GM23338 (cell line): ENCODE results near the gene NCAPH2. TPM values are rescaled to one million over a fixed set of nuclear protein-coding genes. Genes with fewer than 3 reads are reported as not detected.

Experiments
- ATAC-seq: fragments of 200-7000 bp; cut with Tn5 transposase; 3 replicates; pipeline ENCODE4 v1.9.1; 2020
- DNase-seq: peaks from one replicate; pipeline ENCODE4 v3.0.0-alpha.2; 2015; ENCODE audit warnings: low spot score
- H2AFZ ChIP-seq: fragments of 200-600 bp; sonication (generic); 2 replicates; pipeline ENCODE4 v1.8.0; 2016; ENCODE audit warnings: antibody characterized with exemption, mild to moderate bottlenecking, moderate library complexity
- H3F3A ChIP-seq: fragments of 200-600 bp; sonication (generic); replicated peaks from 2 replicates; pipeline ENCODE4 v1.8.0; 2017; ENCODE audit warnings: antibody characterized with exemption, mixed run types, low read depth
- H3K27ac ChIP-seq: fragments of 200-600 bp; sonication (generic); 2 replicates; pipeline ENCODE4 v1.6.1; 2016; ENCODE audit warnings: low read depth
- H3K27me3 ChIP-seq: fragments of 200-600 bp; sonication (generic); 2 replicates; pipeline ENCODE4 v1.8.0; 2016; ENCODE audit warnings: mild to moderate bottlenecking, mixed run types, moderate library complexity; ENCODE audit not compliant: insufficient read depth
- H3K36me3 ChIP-seq: fragments of 200-600 bp; sonication (generic); 2 replicates; pipeline ENCODE4 v1.8.0; 2016; ENCODE audit warnings: mild to moderate bottlenecking; ENCODE audit not compliant: insufficient read depth
- H3K4me1 ChIP-seq: fragments of 200-600 bp; sonication (generic); 2 replicates; pipeline ENCODE4 v1.8.0; 2016; ENCODE audit warnings: mild to moderate bottlenecking, moderate library complexity; ENCODE audit not compliant: insufficient read depth
- H3K4me2 ChIP-seq: fragments of 200-600 bp; sonication (generic); 2 replicates; pipeline ENCODE4 v1.7.1; 2017; ENCODE audit warnings: mixed run types
- H3K4me3 ChIP-seq: fragments of 200-600 bp; sonication (generic); 2 replicates; pipeline ENCODE4 v1.6.1; 2016; ENCODE audit warnings: mixed run types
- H3K79me2 ChIP-seq: fragments of 200-600 bp; sonication (generic); replicated peaks from 2 replicates; pipeline ENCODE4 v1.8.0; 2017; ENCODE audit warnings: mild to moderate bottlenecking; ENCODE audit not compliant: insufficient read depth
- H3K9me2 ChIP-seq: fragments of 200-600 bp; sonication (generic); 2 replicates; pipeline ENCODE4 v1.8.0; 2017; ENCODE audit not compliant: insufficient read depth
- H4K20me1 ChIP-seq: fragments of 200-600 bp; sonication (generic); replicated peaks from 2 replicates; pipeline ENCODE4 v1.8.0; 2017; ENCODE audit warnings: mild to moderate bottlenecking; ENCODE audit not compliant: insufficient read depth
- H3K27ac Mint-ChIP-seq: 2 replicates; pipeline ENCODE4 v1.8.0; 2020; ENCODE audit warnings: inconsistent platforms, mild to moderate bottlenecking, moderate library complexity, mixed read lengths
- H3K27me3 Mint-ChIP-seq: 3 replicates; pipeline ENCODE4 v1.8.0; 2022; ENCODE audit warnings: low read depth, mild to moderate bottlenecking, moderate library complexity, mixed read lengths, inconsistent platforms; ENCODE audit not compliant: insufficient read depth, poor library complexity
- H3K36me3 Mint-ChIP-seq: 3 replicates; pipeline ENCODE4 v1.8.0; 2021; ENCODE audit warnings: low read depth, mild to moderate bottlenecking, inconsistent platforms, moderate library complexity, mixed read lengths
- H3K4me1 Mint-ChIP-seq: 3 replicates; pipeline ENCODE4 v1.8.0; 2020; ENCODE audit warnings: mild to moderate bottlenecking, inconsistent platforms, mixed read lengths
- H3K4me3 Mint-ChIP-seq: 3 replicates; pipeline ENCODE4 v1.8.0; 2021; ENCODE audit warnings: moderate library complexity, mild to moderate bottlenecking, inconsistent platforms, mixed read lengths
- H3K9me3 Mint-ChIP-seq: 3 replicates; pipeline ENCODE4 v1.8.0; 2020; ENCODE audit warnings: moderate library complexity, mild to moderate bottlenecking, inconsistent platforms, mixed read lengths
- CREB1 ChIP-seq: fragments of 250-450 bp; sonication (Bioruptor Pico); IDR thresholded peaks from 2 replicates; pipeline ENCODE4 v1.5.0; 2020; ENCODE audit warnings: low read depth, mild to moderate bottlenecking, moderate library complexity
- EZH2 ChIP-seq: fragments of 200-600 bp; sonication (generic); IDR thresholded peaks from one replicate; pipeline ENCODE4 v1.8.0; 2017; ENCODE audit warnings: antibody characterized with exemption, mild to moderate bottlenecking, low read depth; ENCODE audit not compliant: unreplicated experiment
- EZH2phosphoT487 ChIP-seq: fragments of 200-600 bp; sonication (generic); IDR thresholded peaks from one replicate; pipeline ENCODE4 v1.8.1; 2018; ENCODE audit warnings: antibody characterized with exemption; ENCODE audit not compliant: unreplicated experiment
- JUNB ChIP-seq: IDR thresholded peaks from one replicate; pipeline ENCODE4 v1.6.1; 2016; ENCODE audit warnings: antibody characterized with exemption; ENCODE audit not compliant: unreplicated experiment
- NANOG ChIP-seq: IDR thresholded peaks from 2 replicates; pipeline ENCODE4 v1.6.1; 2016; ENCODE audit warnings: antibody characterized with exemption, borderline replicate concordance
- POLR2AphosphoS5 ChIP-seq: IDR thresholded peaks from 2 replicates; pipeline ENCODE4 v1.6.1; 2016; ENCODE audit warnings: antibody characterized with exemption, low read depth
- ZNF331 ChIP-seq: fragments of 250-450 bp; sonication (Bioruptor Pico); IDR thresholded peaks from 2 replicates; pipeline ENCODE4 v1.5.0; 2020; ENCODE audit warnings: low read depth, mild to moderate bottlenecking, moderate library complexity
- polyA plus RNA-seq: library from polyadenylated mRNA; unstranded; fragments of >200 nt; fragmentation: Nextera tagmentation; extraction: Ambion mirVana; gene quantifications from 2 replicates; pipeline ENCODE4 v1.2.1, GENCODE V29; 2016
- total RNA-seq: library from RNA; depleted of rRNA; stranded (reverse); fragments of >200 nt; shearing (Covaris generic); gene quantifications from 2 replicates; pipeline ENCODE4 v1.2.3, GENCODE V29; 2014
- TF ChIP-seq, protein P1 (sequence below): IDR thresholded peaks from 2 replicates; pipeline ENCODE4 v1.6.1; 2016; ENCODE audit warnings: antibody characterized with exemption
- TF ChIP-seq, protein P2 (sequence below): IDR thresholded peaks from one replicate; pipeline ENCODE4 v1.6.1; 2018; ENCODE audit warnings: antibody characterized with exemption; ENCODE audit not compliant: unreplicated experiment
- TF ChIP-seq, protein P3 (sequence below), 2 experiments: fragments of 200-600 bp in 1 of 2; sonication (generic) in 1 of 2; conservative IDR thresholded peaks; 2 replicates each; pipeline versions ENCODE4 v1.5.1 to v1.6.1; 2016 to 2017; ENCODE audit warnings: antibody characterized with exemption in 2 of 2, low read depth in 2 of 2, mild to moderate bottlenecking in 2 of 2, moderate library complexity in 1 of 2

NCAPH2 gene
- total and polyA plus RNA-seq, 2 experiments from 2014 or later: 52.2 to 76.1 TPM

DNA sequence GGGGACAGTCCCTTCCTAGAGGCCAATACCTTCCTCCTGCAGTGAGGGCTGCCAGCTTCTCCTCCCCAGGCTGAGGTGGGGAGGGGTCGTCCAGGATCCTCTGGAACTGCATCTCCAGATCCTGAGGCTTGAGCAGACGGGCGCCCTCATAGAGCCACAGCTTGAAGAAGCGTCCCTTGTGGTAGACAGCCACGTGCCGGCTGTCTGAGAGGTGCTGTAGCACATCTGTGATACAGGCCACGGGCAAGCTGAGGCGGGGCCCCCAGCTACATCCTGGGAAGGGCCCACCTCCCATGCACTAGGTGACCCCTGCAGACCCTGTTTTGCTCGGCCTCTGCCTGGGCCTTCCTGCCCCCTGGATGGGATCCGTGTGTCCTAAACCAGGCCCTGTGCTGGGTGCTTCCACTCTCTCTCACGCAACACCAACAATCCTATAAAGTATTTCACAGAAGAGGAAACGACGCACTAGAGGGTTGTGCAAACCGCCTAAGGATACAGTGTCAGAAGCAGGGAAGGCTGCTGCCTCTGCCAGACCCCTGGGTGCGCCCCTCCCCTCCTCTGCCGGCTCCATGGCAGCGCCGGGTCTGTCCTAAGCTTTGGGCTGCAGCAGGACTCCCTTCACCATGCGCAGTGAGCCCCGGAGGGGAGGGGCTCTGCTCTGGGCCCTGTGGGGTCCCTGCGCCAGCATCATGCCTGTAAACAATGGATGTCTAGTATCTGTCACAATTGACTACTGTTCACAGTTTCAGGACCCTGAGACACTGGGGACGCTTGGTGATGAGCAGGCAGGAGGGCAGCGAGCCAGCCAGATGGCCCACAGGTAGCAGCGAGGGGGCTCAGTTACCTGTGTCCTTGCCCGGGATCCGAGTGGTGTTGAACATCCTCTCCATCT, 65.7 kb downstream of the NCAPH2 start:
- Histone ChIP-seq H3K4me2 (no peak overlapping the region), H4K20me1 (no peaks in the 10 kb centered on the region), H3K27me3 (no peaks in the 10 kb centered on the region), H3F3A (no peaks in the 10 kb centered on the region; the same call in 1 of the 2 replicates), H3K4me3 (no peak overlapping the region), H3K36me3 (no peaks in the 10 kb centered on the region), H3K79me2 (no peaks in the 10 kb centered on the region), H3K4me1 (no peaks in the 10 kb centered on the region), H3K9me2 (no peaks in the 10 kb centered on the region), H3K27ac (no peak overlapping the region), H2AFZ (no peak overlapping the region)
- TF ChIP-seq ZNF331 (no peak), CREB1 (no peak), EZH2 (no peak), POLR2AphosphoS5 (no peak)
- TF ChIP-seq, protein P1, sequence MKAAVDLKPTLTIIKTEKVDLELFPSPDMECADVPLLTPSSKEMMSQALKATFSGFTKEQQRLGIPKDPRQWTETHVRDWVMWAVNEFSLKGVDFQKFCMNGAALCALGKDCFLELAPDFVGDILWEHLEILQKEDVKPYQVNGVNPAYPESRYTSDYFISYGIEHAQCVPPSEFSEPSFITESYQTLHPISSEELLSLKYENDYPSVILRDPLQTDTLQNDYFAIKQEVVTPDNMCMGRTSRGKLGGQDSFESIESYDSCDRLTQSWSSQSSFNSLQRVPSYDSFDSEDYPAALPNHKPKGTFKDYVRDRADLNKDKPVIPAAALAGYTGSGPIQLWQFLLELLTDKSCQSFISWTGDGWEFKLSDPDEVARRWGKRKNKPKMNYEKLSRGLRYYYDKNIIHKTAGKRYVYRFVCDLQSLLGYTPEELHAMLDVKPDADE: no peak
- TF ChIP-seq, protein P2, sequence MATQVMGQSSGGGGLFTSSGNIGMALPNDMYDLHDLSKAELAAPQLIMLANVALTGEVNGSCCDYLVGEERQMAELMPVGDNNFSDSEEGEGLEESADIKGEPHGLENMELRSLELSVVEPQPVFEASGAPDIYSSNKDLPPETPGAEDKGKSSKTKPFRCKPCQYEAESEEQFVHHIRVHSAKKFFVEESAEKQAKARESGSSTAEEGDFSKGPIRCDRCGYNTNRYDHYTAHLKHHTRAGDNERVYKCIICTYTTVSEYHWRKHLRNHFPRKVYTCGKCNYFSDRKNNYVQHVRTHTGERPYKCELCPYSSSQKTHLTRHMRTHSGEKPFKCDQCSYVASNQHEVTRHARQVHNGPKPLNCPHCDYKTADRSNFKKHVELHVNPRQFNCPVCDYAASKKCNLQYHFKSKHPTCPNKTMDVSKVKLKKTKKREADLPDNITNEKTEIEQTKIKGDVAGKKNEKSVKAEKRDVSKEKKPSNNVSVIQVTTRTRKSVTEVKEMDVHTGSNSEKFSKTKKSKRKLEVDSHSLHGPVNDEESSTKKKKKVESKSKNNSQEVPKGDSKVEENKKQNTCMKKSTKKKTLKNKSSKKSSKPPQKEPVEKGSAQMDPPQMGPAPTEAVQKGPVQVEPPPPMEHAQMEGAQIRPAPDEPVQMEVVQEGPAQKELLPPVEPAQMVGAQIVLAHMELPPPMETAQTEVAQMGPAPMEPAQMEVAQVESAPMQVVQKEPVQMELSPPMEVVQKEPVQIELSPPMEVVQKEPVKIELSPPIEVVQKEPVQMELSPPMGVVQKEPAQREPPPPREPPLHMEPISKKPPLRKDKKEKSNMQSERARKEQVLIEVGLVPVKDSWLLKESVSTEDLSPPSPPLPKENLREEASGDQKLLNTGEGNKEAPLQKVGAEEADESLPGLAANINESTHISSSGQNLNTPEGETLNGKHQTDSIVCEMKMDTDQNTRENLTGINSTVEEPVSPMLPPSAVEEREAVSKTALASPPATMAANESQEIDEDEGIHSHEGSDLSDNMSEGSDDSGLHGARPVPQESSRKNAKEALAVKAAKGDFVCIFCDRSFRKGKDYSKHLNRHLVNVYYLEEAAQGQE: no peak
- TF ChIP-seq, protein P3, sequence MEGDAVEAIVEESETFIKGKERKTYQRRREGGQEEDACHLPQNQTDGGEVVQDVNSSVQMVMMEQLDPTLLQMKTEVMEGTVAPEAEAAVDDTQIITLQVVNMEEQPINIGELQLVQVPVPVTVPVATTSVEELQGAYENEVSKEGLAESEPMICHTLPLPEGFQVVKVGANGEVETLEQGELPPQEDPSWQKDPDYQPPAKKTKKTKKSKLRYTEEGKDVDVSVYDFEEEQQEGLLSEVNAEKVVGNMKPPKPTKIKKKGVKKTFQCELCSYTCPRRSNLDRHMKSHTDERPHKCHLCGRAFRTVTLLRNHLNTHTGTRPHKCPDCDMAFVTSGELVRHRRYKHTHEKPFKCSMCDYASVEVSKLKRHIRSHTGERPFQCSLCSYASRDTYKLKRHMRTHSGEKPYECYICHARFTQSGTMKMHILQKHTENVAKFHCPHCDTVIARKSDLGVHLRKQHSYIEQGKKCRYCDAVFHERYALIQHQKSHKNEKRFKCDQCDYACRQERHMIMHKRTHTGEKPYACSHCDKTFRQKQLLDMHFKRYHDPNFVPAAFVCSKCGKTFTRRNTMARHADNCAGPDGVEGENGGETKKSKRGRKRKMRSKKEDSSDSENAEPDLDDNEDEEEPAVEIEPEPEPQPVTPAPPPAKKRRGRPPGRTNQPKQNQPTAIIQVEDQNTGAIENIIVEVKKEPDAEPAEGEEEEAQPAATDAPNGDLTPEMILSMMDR (conservative IDR thresholded peaks at IDR 0.05; ENCODE audit: low read depth in 2 of 2): no peak
- ATAC-seq (no peak), DNase-seq (no peak)
- H3K4me3 Mint-ChIP-seq: no peak overlapping the region
- H3K9me3 Mint-ChIP-seq: no peaks in the 10 kb centered on the region
- peaks cover 7% of the 10 kb centered on the region for H3K27me3 Mint-ChIP-seq
- no peaks in the 10 kb centered on the region for H3K4me1 Mint-ChIP-seq
- no peak overlapping the region for H3K27ac Mint-ChIP-seq
- H3K36me3 Mint-ChIP-seq: peaks cover 41% of the 10 kb centered on the region

DNA sequence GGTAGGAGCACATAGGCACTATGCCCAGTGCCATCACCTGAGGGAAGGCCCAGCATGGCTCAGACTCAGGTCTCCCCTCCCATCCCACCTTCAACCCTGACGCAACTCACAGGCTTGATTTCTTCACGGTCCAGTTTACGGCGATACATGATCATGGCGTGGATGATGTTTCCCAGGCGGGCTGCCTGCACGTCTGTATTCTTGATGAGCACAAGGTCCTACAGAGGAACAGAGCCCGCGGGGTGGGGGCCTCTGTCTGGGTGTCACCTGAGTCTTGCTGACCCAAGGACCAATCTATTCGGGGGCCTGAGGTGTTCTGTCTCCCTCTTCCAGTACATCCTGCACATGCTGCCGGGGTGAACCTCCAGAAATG, 66.3 kb downstream of the NCAPH2 start:
- Mint-ChIP-seq H3K27ac (no peak overlapping the region), H3K27me3 (peaks cover 7% of the 10 kb centered on the region), H3K4me3 (no peak overlapping the region), H3K4me1 (no peaks in the 10 kb centered on the region), H3K36me3 (peaks cover 36% of the 10 kb centered on the region), H3K9me3 (no peaks in the 10 kb centered on the region)
- H3K79me2 ChIP-seq: no peaks in the 10 kb centered on the region
- H3K9me2 ChIP-seq: no peaks in the 10 kb centered on the region
- H3K4me3 ChIP-seq: no peak overlapping the region
- H4K20me1 ChIP-seq: no peaks in the 10 kb centered on the region; the same call in 1 of the 2 replicates
- no peak for ATAC-seq
- no peaks in the 10 kb centered on the region for H3K27me3 ChIP-seq
- H3F3A ChIP-seq: no peaks in the 10 kb centered on the region; the same call in 1 of the 2 replicates
- H2AFZ ChIP-seq: no peak overlapping the region
- H3K4me2 ChIP-seq: no peak overlapping the region
- no peaks in the 10 kb centered on the region for H3K36me3 ChIP-seq
- no peaks in the 10 kb centered on the region for H3K4me1 ChIP-seq
- no peak for DNase-seq
- no peak overlapping the region for H3K27ac ChIP-seq
- TF ChIP-seq, protein P3 (conservative IDR thresholded peaks at IDR 0.05; ENCODE audit: low read depth in 2 of 2): no peak
- TF ChIP-seq, protein P1: no peak
- TF ChIP-seq JUNB (no peak), ZNF331 (no peak), NANOG (no peak), EZH2phosphoT487 (no peak)
